ENCODE results near the gene PLXNA3. TPM values are rescaled to one million over a fixed set of nuclear protein-coding genes. Genes with fewer than 3 reads are reported as not detected.

The PLXNA3 gene
- total and polyA plus RNA-seq, 2 experiments from 2014 or later, result 13.7 to 23.3 TPM

- H3K27me3 ChIP-seq, result no peaks in the 10 kb centered on the region
- no peaks in the 10 kb centered on the region for H3K36me3 ChIP-seq
- peak overlapping the region; percentile 99 for H3K27ac ChIP-seq
- no peaks in the 10 kb centered on the region for H3K4me1 ChIP-seq (ENCODE audit: low read depth)
- H3K9me3 ChIP-seq (ENCODE audit: low read depth), result no peaks in the 10 kb centered on the region
- H3K4me3 ChIP-seq, result peak overlapping the region; percentile 74
- peak; percentile 46 to 61 for DNase-seq (ENCODE audit: low read depth in 1 of 2, low spot score in 1 of 2)
- no peak for TF ChIP-seq CTCF (IDR thresholded peaks at IDR 0.05; ENCODE audit: low read depth, low read length)
Observed at GRCh38 chrX:154436374-154436982, 21.6 kb upstream of the PLXNA3 start.

GRCh38 chrX:154436983-154437752 is 20.9 kb upstream of the PLXNA3 start, which contains the start of gene GDI1:
Gene GDI1 (plus strand): TSS chrX:154437154. CDS start chrX:154437255, 101 bp downstream.
- Histone ChIP-seq H3K27me3 (no peaks in the 10 kb centered on the region), H3K9me3 (ENCODE audit: low read depth) (no peaks in the 10 kb centered on the region), H3K36me3 (no peaks in the 10 kb centered on the region), H3K4me3 (peak within 1 kb of the TSS; percentile 74), H3K27ac (peak within 1 kb of the TSS; percentile 99), H3K4me1 (ENCODE audit: low read depth) (no peaks in the 10 kb centered on the region)
- TF ChIP-seq CTCF (IDR thresholded peaks at IDR 0.05; ENCODE audit: low read depth, low read length), result no peak
- peak; percentile 59 to 64 for DNase-seq (ENCODE audit: low read depth in 1 of 2, low spot score in 1 of 2)

GRCh38 chrX:154437971-154438893 is 19.8 kb upstream of the PLXNA3 start:
- Histone ChIP-seq H3K27ac (no peak overlapping the region), H3K36me3 (no peaks in the 10 kb centered on the region), H3K27me3 (no peaks in the 10 kb centered on the region), H3K4me1 (ENCODE audit: low read depth) (no peaks in the 10 kb centered on the region), H3K4me3 (peak overlapping the region; percentile 74), H3K9me3 (ENCODE audit: low read depth) (no peaks in the 10 kb centered on the region)
- no peak for DNase-seq (ENCODE audit: low read depth in 1 of 2, low spot score in 1 of 2)
- TF ChIP-seq CTCF (IDR thresholded peaks at IDR 0.05; ENCODE audit: low read depth, low read length), result no peak

GRCh38 chrX:154439841-154440240 is 18.2 kb upstream of the PLXNA3 start:
- no peaks in the 10 kb centered on the region for H3K36me3 ChIP-seq
- no peaks in the 10 kb centered on the region for H3K4me1 ChIP-seq (ENCODE audit: low read depth)
- H3K4me3 ChIP-seq, result no peak overlapping the region
- no peaks in the 10 kb centered on the region for H3K27me3 ChIP-seq
- no peak for TF ChIP-seq CTCF (IDR thresholded peaks at IDR 0.05; ENCODE audit: low read depth, low read length)
- no peaks in the 10 kb centered on the region for H3K9me3 ChIP-seq (ENCODE audit: low read depth)
- DNase-seq (ENCODE audit: low read depth in 1 of 2, low spot score in 1 of 2), result no peak
- no peak overlapping the region for H3K27ac ChIP-seq

- no peak for DNase-seq (ENCODE audit: low read depth in 1 of 2, low spot score in 1 of 2)
- H3K9me3 ChIP-seq (ENCODE audit: low read depth), result no peaks in the 10 kb centered on the region
- TF ChIP-seq CTCF (IDR thresholded peaks at IDR 0.05; ENCODE audit: low read depth, low read length), result no peak
- no peaks in the 10 kb centered on the region for H3K27me3 ChIP-seq
- H3K36me3 ChIP-seq, result no peaks in the 10 kb centered on the region
- no peaks in the 10 kb centered on the region for H3K4me1 ChIP-seq (ENCODE audit: low read depth)
- no peak overlapping the region for H3K4me3 ChIP-seq
- H3K27ac ChIP-seq, result no peak overlapping the region
Observed at GRCh38 chrX:154440623-154441357, 17.3 kb upstream of the PLXNA3 start.
